SK-N-SH (cell line): ENCODE measurements around the gene THSD4. TPM values are rescaled to one million over a fixed set of nuclear protein-coding genes. Genes with fewer than 3 reads are reported as not detected.
"Not testable (repeated sequence)": the region's sequence is repeated elsewhere in the genome, so short reads cannot be mapped to it uniquely, and the experiment has no call there.

Experiments
- CTCF ChIA-PET: fragments of 300-600, 350-600 bp; formaldehyde crosslinking; extraction: SDS; loops from one replicate; lab custom pipeline; 2021; lab: Yijun Ruan, JAX
- POLR2A ChIA-PET: fragments of 350-600 bp; sonication (Branson Sonifier 250); formaldehyde crosslinking; extraction: SDS; loops from one replicate; lab custom pipeline; 2020; ENCODE audit warnings: antibody characterized with exemption, inconsistent platforms; lab: Yijun Ruan, JAX
- DNase-seq: peaks from one replicate; pipeline ENCODE4 v3.0.0; 2012
- H2AFZ ChIP-seq: fragments of 200-600 bp; sonication (generic); 2 replicates; pipeline ENCODE4 v1.8.1; 2016; ENCODE audit warnings: antibody characterized with exemption, mild to moderate bottlenecking, low read depth
- H3F3A ChIP-seq: fragments of 200-600 bp; sonication (generic); replicated peaks from 2 replicates; pipeline ENCODE3; 2016; ENCODE audit warnings: antibody characterized with exemption, mild to moderate bottlenecking; ENCODE audit not compliant: insufficient read depth
- H3K27ac ChIP-seq, 2 experiments: fragments of 200-500 bp in 1 of 2; fragments of 200-600 bp in 1 of 2; sonication (Bioruptor generic) in 1 of 2; sonication (generic), shearing (Covaris generic) in 1 of 2; 2 replicates each; pipeline versions ENCODE4 v1.5.1 to v1.6.1; 2014 to 2016; ENCODE audit warnings: low read depth in 2 of 2, inconsistent platforms in 1 of 2, low read length in 1 of 2, mild to moderate bottlenecking in 1 of 2, mixed read lengths in 1 of 2
- H3K27me3 ChIP-seq: fragments of 200-600 bp; sonication (generic), shearing (Covaris generic); 2 replicates; pipeline ENCODE4 v1.6.1; 2016; ENCODE audit warnings: mixed run types; ENCODE audit not compliant: insufficient read depth
- H3K36me3 ChIP-seq, 2 experiments: fragments of 200-500 bp in 1 of 2; fragments of 200-600 bp in 1 of 2; sonication (Bioruptor generic) in 1 of 2; sonication (generic) in 1 of 2; replicated peaks in 1 of 2; 2 replicates each; pipeline versions ENCODE3 to v1.5.1; 2014 to 2016; ENCODE audit warnings: low read length in 1 of 2, mild to moderate bottlenecking in 1 of 2; ENCODE audit not compliant: insufficient read depth in 2 of 2, control insufficient read depth in 1 of 2
- H3K4me1 ChIP-seq, 2 experiments: fragments of 200-500 bp in 1 of 2; fragments of 200-600 bp in 1 of 2; sonication (Bioruptor generic) in 1 of 2; sonication (generic), shearing (Covaris generic) in 1 of 2; 2 replicates each; pipeline versions ENCODE4 v1.5.1 to v1.6.1; 2014 to 2016; ENCODE audit warnings: low read depth in 1 of 2, low read length in 1 of 2, mixed run types in 1 of 2; ENCODE audit not compliant: insufficient read depth in 2 of 2, control insufficient read depth in 1 of 2
- H3K4me2 ChIP-seq: fragments of 200-600 bp; sonication (generic), shearing (Covaris generic); 2 replicates; pipeline ENCODE4 v1.6.1; 2017; ENCODE audit warnings: mixed run types
- H3K4me3 ChIP-seq, 2 experiments: fragments of 200-500 bp in 1 of 2; fragments of 200-600 bp in 1 of 2; sonication (Bioruptor generic) in 1 of 2; sonication (generic), shearing (Covaris generic) in 1 of 2; 2 replicates each; pipeline versions ENCODE4 v1.5.1 to v1.8.1; 2014 to 2016; ENCODE audit warnings: low read depth in 2 of 2, inconsistent platforms in 1 of 2, low read length in 1 of 2, mild to moderate bottlenecking in 1 of 2, mixed read lengths in 1 of 2, moderate library complexity in 1 of 2
- H3K79me2 ChIP-seq: fragments of 200-600 bp; sonication (generic); 2 replicates; pipeline ENCODE4 v1.8.1; 2017; ENCODE audit warnings: mild to moderate bottlenecking; ENCODE audit not compliant: insufficient read depth
- H3K9ac ChIP-seq: fragments of 200-600 bp; sonication (generic); 2 replicates; pipeline ENCODE4 v1.6.1; 2017; ENCODE audit warnings: mixed run types
- H3K9me2 ChIP-seq: fragments of 200-600 bp; sonication (generic); 2 replicates; pipeline ENCODE4 v1.6.1; 2017; ENCODE audit warnings: mixed run types
- H3K9me3 ChIP-seq: fragments of 200-600 bp; sonication (generic); 2 replicates; pipeline ENCODE4 v1.6.1; 2017; ENCODE audit warnings: mixed run types, mild to moderate bottlenecking, moderate library complexity
- H4K20me1 ChIP-seq: fragments of 200-600 bp; sonication (generic); 2 replicates; pipeline ENCODE4 v1.6.1; 2017; ENCODE audit warnings: mild to moderate bottlenecking, mixed run types; ENCODE audit not compliant: insufficient read depth
- EP300 ChIP-seq, 2 experiments: IDR thresholded peaks; 2 replicates each; pipeline versions ENCODE4 v1.4.0 to v1.6.1; 2012; ENCODE audit warnings: borderline replicate concordance in 1 of 2, low read depth in 1 of 2, low read length in 1 of 2
- EZH2phosphoT487 ChIP-seq: fragments of 200-600 bp; sonication (generic); IDR thresholded peaks from 2 replicates; pipeline ENCODE4 v1.6.1; 2017; ENCODE audit warnings: low read depth, mixed run types, mild to moderate bottlenecking, antibody characterized with exemption, moderate library complexity, borderline replicate concordance
- FOSL2 ChIP-seq: IDR thresholded peaks from 2 replicates; pipeline ENCODE4 v1.4.0; 2012; ENCODE audit warnings: low read depth, mild to moderate bottlenecking, moderate library complexity, borderline replicate concordance
- FOXM1 ChIP-seq: IDR thresholded peaks from 2 replicates; pipeline ENCODE4 v1.4.0; 2012; ENCODE audit warnings: low read depth, mild to moderate bottlenecking
- GABPA ChIP-seq: IDR thresholded peaks from 2 replicates; pipeline ENCODE4 v1.4.0; 2012; ENCODE audit warnings: low read depth, mild to moderate bottlenecking
- IRF3 ChIP-seq: fragments of 150-350 bp; IDR thresholded peaks from 2 replicates; pipeline ENCODE4 v1.6.1; 2016; ENCODE audit warnings: mild to moderate bottlenecking, low read depth, low read length
- JUND ChIP-seq: IDR thresholded peaks from 2 replicates; pipeline ENCODE4 v1.4.0; 2012
- MEF2A ChIP-seq: IDR thresholded peaks from 2 replicates; pipeline ENCODE4 v1.4.0; 2012; ENCODE audit warnings: low read depth, borderline replicate concordance
- NFIC ChIP-seq: IDR thresholded peaks from 2 replicates; pipeline ENCODE4 v1.4.0; 2012; ENCODE audit warnings: borderline replicate concordance
- PBX3 ChIP-seq: IDR thresholded peaks from 2 replicates; pipeline ENCODE4; 2012
- POLR2AphosphoS5 ChIP-seq: IDR thresholded peaks from 2 replicates; pipeline ENCODE4 v1.6.1; 2012; ENCODE audit warnings: low read depth, low read length
- REST ChIP-seq: IDR thresholded peaks from 2 replicates; pipeline ENCODE4 v1.6.1; 2012; ENCODE audit warnings: mild to moderate bottlenecking, low read depth, low read length, moderate library complexity
- RXRA ChIP-seq: IDR thresholded peaks from 2 replicates; pipeline ENCODE4 v1.4.0; 2012; ENCODE audit warnings: low read depth, mild to moderate bottlenecking, borderline replicate concordance
- SIN3A ChIP-seq: IDR thresholded peaks from 2 replicates; pipeline ENCODE4 v1.6.1; 2012; ENCODE audit warnings: low read depth, mild to moderate bottlenecking, low read length, moderate library complexity, borderline replicate concordance
- TCF12 ChIP-seq: IDR thresholded peaks from 2 replicates; pipeline ENCODE4 v1.4.0; 2012
- TEAD4 ChIP-seq: IDR thresholded peaks from 2 replicates; pipeline ENCODE4 v1.4.0; 2012; ENCODE audit warnings: mild to moderate bottlenecking, borderline replicate concordance; ENCODE audit not compliant: insufficient read depth
- USF1 ChIP-seq: IDR thresholded peaks from 2 replicates; pipeline ENCODE4 v1.4.0; 2012; ENCODE audit warnings: low read depth, borderline replicate concordance
- WGBS: methylation state at CpG from one replicate; pipeline ENCODE4 v1.1.6; 2017; ENCODE audit warnings: low lambda C conversion rate; 5-methylcytosine and 5-hydroxymethylcytosine counted together
- polyA plus RNA-seq, 3 experiments: library from polyadenylated mRNA; depleted of rRNA; stranded (reverse); fragments of >200 nt; gene quantifications; 2 replicates each; pipeline ENCODE4 v1.2.3, GENCODE V29; 2012
- TF ChIP-seq, protein P1 (sequence below): fragments of 150-350 bp; IDR thresholded peaks from 2 replicates; pipeline ENCODE4 v1.6.1; 2017; ENCODE audit warnings: antibody characterized with exemption, low read length, low read depth, borderline replicate concordance

THSD4 gene
- polyA plus RNA-seq, 1 of the 3 experiments (the other 2 are of a cell fraction), result 79.1 TPM

GRCh38 chr15:71725207-71725955, 610.1 kb downstream of the THSD4 start:
- H3K79me2 ChIP-seq, H3K36me3 ChIP-seq, H3K9me2 ChIP-seq, H3K9me3 ChIP-seq, H3K4me1 ChIP-seq, H3K27me3 ChIP-seq, POLR2A ChIA-PET, H4K20me1 ChIP-seq, H2AFZ ChIP-seq, DNase-seq, H3K4me3 ChIP-seq, H3K9ac ChIP-seq: not testable (repeated sequence)
- TF ChIP-seq TEAD4 (peak; percentile 36; the same call in 1 of the 2 replicates), TCF12 (peak; percentile 94), POLR2AphosphoS5 (peak; percentile 66; the same call in 1 of the 2 replicates), FOSL2 (peak; percentile 86), RXRA (peak; percentile 48; the same call in 1 of the 2 replicates), PBX3 (peak; percentile 94), JUND (peak; percentile 91), FOXM1 (0 out of 2 replicates have a peak, but pooled peaks have one; percentile 42), EP300 (IDR thresholded peaks at IDR 0.05; ENCODE audit: borderline replicate concordance in 1 of 2, low read depth in 1 of 2, low read length in 1 of 2) (peak; percentile 60 to 86; a peak in 3 of 4 replicates), NFIC (peak; percentile 45)
- CTCF ChIA-PET, result interaction anchor here (1.3 to 2.0 kb wide), 2 partner anchors 19 to 150 kb away, joined by 3 to 15 read pairs; no protein-coding TSS in a partner anchor
- Histone ChIP-seq H3K4me2 (peak overlapping the region; percentile 55; the same call in 1 of the 2 replicates), H3F3A (peaks cover 12% of the 10 kb centered on the region), H3K27ac (peak overlapping the region; percentile 73 to 78)
- 58% methylated on average over 4 of the region's 4 CpGs for WGBS

GRCh38 chr15:71728881-71729280, 613.6 kb downstream of the THSD4 start:
- no peak overlapping the region for H3K4me3 ChIP-seq
- CTCF ChIA-PET, result interaction anchor here (1.2 to 2.7 kb wide), 8 partner anchors 12 to 427 kb away, joined by 3 to 58 read pairs (median 4); no protein-coding TSS in a partner anchor
- POLR2A ChIA-PET, result no interaction called here

More at GRCh38 chr15:71728881-71729280, 613.6 kb downstream of the THSD4 start:
- H3K9me3 ChIP-seq, result no peaks in the 10 kb centered on the region
- no peak overlapping the region for H3K27ac ChIP-seq
- H3K9ac ChIP-seq, result no peak overlapping the region
- H3K79me2 ChIP-seq, result no peaks in the 10 kb centered on the region
- DNase-seq, result no peak
- TF ChIP-seq USF1, result no peak
- no peak for TF ChIP-seq EZH2phosphoT487
- TF ChIP-seq, protein P1, sequence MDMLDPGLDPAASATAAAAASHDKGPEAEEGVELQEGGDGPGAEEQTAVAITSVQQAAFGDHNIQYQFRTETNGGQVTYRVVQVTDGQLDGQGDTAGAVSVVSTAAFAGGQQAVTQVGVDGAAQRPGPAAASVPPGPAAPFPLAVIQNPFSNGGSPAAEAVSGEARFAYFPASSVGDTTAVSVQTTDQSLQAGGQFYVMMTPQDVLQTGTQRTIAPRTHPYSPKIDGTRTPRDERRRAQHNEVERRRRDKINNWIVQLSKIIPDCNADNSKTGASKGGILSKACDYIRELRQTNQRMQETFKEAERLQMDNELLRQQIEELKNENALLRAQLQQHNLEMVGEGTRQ, result no peak
- no peak for TF ChIP-seq GABPA
- TF ChIP-seq MEF2A, result no peak
- TF ChIP-seq NFIC, result no peak
- no peak for TF ChIP-seq REST
- no peak for TF ChIP-seq POLR2AphosphoS5
- no peak for TF ChIP-seq IRF3
- TF ChIP-seq RXRA, result no peak
- TF ChIP-seq SIN3A, result no peak
- H3F3A ChIP-seq, result peaks cover 12% of the 10 kb centered on the region
- H3K9me2 ChIP-seq, result no peaks in the 10 kb centered on the region
- H3K4me1 ChIP-seq, result peaks cover 2 to 8% of the 10 kb centered on the region in 2 experiments; a peak in 2 of 4 replicates
- H2AFZ ChIP-seq, result no peak overlapping the region
- peaks cover 0 to 8% of the 10 kb centered on the region in 2 experiments for H3K36me3 ChIP-seq
- WGBS, result 94% methylated on average over 3 of the region's 3 CpGs
- no peaks in the 10 kb centered on the region for H4K20me1 ChIP-seq
- no peaks in the 10 kb centered on the region for H3K27me3 ChIP-seq
- no peak overlapping the region for H3K4me2 ChIP-seq
